ENCODE measurements around the gene DUSP28. TPM values are rescaled to one million over a fixed set of nuclear protein-coding genes. Genes with fewer than 3 reads are reported as not detected.

The DUSP28 gene
- total and polyA plus RNA-seq, 2 of the 13 experiments (the other 11 are each of a cell fraction or from before 2014, with no cell fraction given): 5.2 to 8.6 TPM

GRCh38 chr2:240513549-240514287 lies 46.4 kb upstream of the DUSP28 start (continued):
- TF ChIP-seq ZBTB39 (CRISPR knock-in tag; IDR thresholded peaks at IDR 0.05) (no peak), HOXA9 (CRISPR knock-in tag; IDR thresholded peaks at IDR 0.05; ENCODE audit: borderline replicate concordance) (no peak), ZNF572 (CRISPR knock-in tag; IDR thresholded peaks at IDR 0.05) (no peak), ZFY (CRISPR knock-in tag; IDR thresholded peaks at IDR 0.05) (no peak), SRF (IDR thresholded peaks at IDR 0.05; ENCODE audit: low read depth, low read length) (no peak), RNF2 (conservative IDR thresholded peaks at IDR 0.05; ENCODE audit: low read depth) (no peak), ZNF383 (CRISPR knock-in tag; IDR thresholded peaks at IDR 0.05; ENCODE audit: borderline replicate concordance) (no peak), ZNF740 (CRISPR knock-in tag; IDR thresholded peaks at IDR 0.05) (no peak), MXD3 (CRISPR knock-in tag; IDR thresholded peaks at IDR 0.05) (no peak), CSRNP1 (CRISPR knock-in tag; IDR thresholded peaks at IDR 0.05) (no peak), TBX2 (CRISPR knock-in tag; IDR thresholded peaks at IDR 0.05; ENCODE audit: borderline replicate concordance) (peak; percentile 30; the same call in 1 of the 2 replicates), ZNF776 (CRISPR knock-in tag; IDR thresholded peaks at IDR 0.05) (0 out of 2 replicates have a peak, but pooled peaks have one; percentile 32), HNF1B (CRISPR knock-in tag; IDR thresholded peaks at IDR 0.05) (no peak), HOMEZ (CRISPR knock-in tag; IDR thresholded peaks at IDR 0.05; ENCODE audit: low read depth) (0 out of 2 replicates have a peak, but pooled peaks have one; percentile 37), GABPA (IDR thresholded peaks at IDR 0.05; ENCODE audit: low read depth, low read length) (no peak), GABPA (CRISPR knock-in tag; IDR thresholded peaks at IDR 0.05; ENCODE audit: low read depth) (no peak), ZNF264 (CRISPR knock-in tag; IDR thresholded peaks at IDR 0.05) (no peak), BHLHE40 (IDR thresholded peaks at IDR 0.05; ENCODE audit: low read length) (peak; percentile 19; the same call in 1 of the 2 replicates), GATAD2A (CRISPR knock-in tag; IDR thresholded peaks at IDR 0.05) (peak; percentile 31; the same call in 1 of the 2 replicates), CERS6 (CRISPR knock-in tag; IDR thresholded peaks at IDR 0.05) (no peak), POLR2G (IDR thresholded peaks at IDR 0.05; ENCODE audit: low read depth, low read length) (no peak)
